OCI-LY1 (cell line): ENCODE results near the gene FBXL4.

ENCODE experiments used
- H2AFZ ChIP-seq: fragments of 200-600 bp; sonication (generic), shearing (Covaris generic); 2 replicates; pipeline ENCODE4 v1.6.0; 2014; ENCODE audit warnings: antibody characterized with exemption, mild to moderate bottlenecking, low read length
- H3F3A ChIP-seq: fragments of 200-600 bp; sonication (generic), shearing (Covaris generic); 2 replicates; pipeline ENCODE4 v1.6.0; 2014; ENCODE audit warnings: mild to moderate bottlenecking, antibody characterized with exemption, low read length, moderate library complexity; ENCODE audit not compliant: insufficient read depth
- H3K27ac ChIP-seq: fragments of 200-600 bp; sonication (generic); 2 replicates; pipeline ENCODE4 v1.5.1; 2014; ENCODE audit warnings: low read length, mixed run types, mild to moderate bottlenecking, low read depth; ENCODE audit not compliant: poor library complexity, severe bottlenecking
- H3K27me3 ChIP-seq: fragments of 200-600 bp; sonication (generic); 2 replicates; pipeline ENCODE4 v1.6.0; 2014; ENCODE audit warnings: antibody characterized with exemption, mild to moderate bottlenecking, low read length, moderate library complexity; ENCODE audit not compliant: insufficient read depth
- H3K36me3 ChIP-seq: fragments of 200-600 bp; sonication (generic); 2 replicates; pipeline ENCODE4 v1.6.1; 2014; ENCODE audit warnings: mild to moderate bottlenecking, antibody characterized with exemption, low read length, moderate library complexity, mixed read lengths; ENCODE audit not compliant: insufficient read depth
- H3K4me1 ChIP-seq: fragments of 200-600 bp; sonication (generic); 2 replicates; pipeline ENCODE4 v1.5.1; 2014; ENCODE audit warnings: mild to moderate bottlenecking, low read length, moderate library complexity; ENCODE audit not compliant: insufficient read depth, severe bottlenecking
- H3K4me2 ChIP-seq: fragments of 200-600 bp; sonication (generic), shearing (Covaris generic); 2 replicates; pipeline ENCODE4 v1.6.1; 2014; ENCODE audit warnings: low read length
- H3K4me3 ChIP-seq: fragments of 200-600 bp; sonication (generic); 2 replicates; pipeline ENCODE4 v1.5.1; 2014; ENCODE audit warnings: low read length, low read depth, mild to moderate bottlenecking, mixed read lengths; ENCODE audit not compliant: poor library complexity, severe bottlenecking
- H3K79me2 ChIP-seq: fragments of 200-600 bp; shearing (Covaris generic); 2 replicates; pipeline ENCODE4 v1.6.1; 2016; ENCODE audit warnings: mixed run types, low read length, mixed read lengths; ENCODE audit not compliant: insufficient read depth
- H3K9ac ChIP-seq: fragments of 200-600 bp; sonication (generic), shearing (Covaris generic); 2 replicates; pipeline ENCODE4 v1.6.1; 2014; ENCODE audit warnings: mild to moderate bottlenecking, low read length, mixed read lengths
- H3K9me2 ChIP-seq: fragments of 200-600 bp; sonication (generic), shearing (Covaris generic); 2 replicates; pipeline ENCODE4 v1.6.1; 2014; ENCODE audit warnings: low read depth, mild to moderate bottlenecking, low read length, mixed read lengths
- H3K9me3 ChIP-seq: fragments of 200-600 bp; shearing (Covaris generic); 2 replicates; pipeline ENCODE4 v1.6.1; 2014; ENCODE audit warnings: low read length, mixed read lengths
- H4K20me1 ChIP-seq: fragments of 200-600 bp; sonication (generic), shearing (Covaris generic); 2 replicates; pipeline ENCODE4 v1.6.0; 2016; ENCODE audit warnings: mild to moderate bottlenecking, low read length; ENCODE audit not compliant: insufficient read depth
- CTCF ChIP-seq: fragments of 200-600 bp; sonication (generic), shearing (Covaris generic); IDR thresholded peaks from 2 replicates; pipeline ENCODE4 v1.5.1; 2017; ENCODE audit warnings: mild to moderate bottlenecking, antibody characterized with exemption, low read length, moderate library complexity, mixed read lengths
- EZH2 ChIP-seq: fragments of 200-600 bp; sonication (generic), shearing (Covaris generic); IDR thresholded peaks from 2 replicates; pipeline ENCODE4 v1.8.0; 2017; ENCODE audit warnings: borderline replicate concordance, mixed run types, mild to moderate bottlenecking, antibody characterized with exemption, low read length, moderate library complexity, mixed read lengths

FBXL4 gene

GRCh38 chr6:98823428-98824161 lies 124.2 kb downstream of the FBXL4 start:
- Histone ChIP-seq H4K20me1 (no peaks in the 10 kb centered on the region), H3K79me2 (no peaks in the 10 kb centered on the region), H3K36me3 (no peaks in the 10 kb centered on the region), H3K27ac (no peak overlapping the region), H3K27me3 (0 out of 2 replicates have a peak, but pooled peaks cover 3% of the 10 kb centered on the region), H3K4me2 (no peak overlapping the region), H3K4me1 (no peaks in the 10 kb centered on the region), H2AFZ (no peak overlapping the region), H3K4me3 (no peak overlapping the region), H3F3A (no peaks in the 10 kb centered on the region), H3K9ac (no peak overlapping the region), H3K9me3 (no peaks in the 10 kb centered on the region), H3K9me2 (no peaks in the 10 kb centered on the region)
- no peak for TF ChIP-seq CTCF
- no peak for TF ChIP-seq EZH2

GRCh38 chr6:98821756-98822405 lies 125.9 kb downstream of the FBXL4 start:
- Histone ChIP-seq H3F3A (no peaks in the 10 kb centered on the region), H3K9me2 (no peaks in the 10 kb centered on the region), H3K36me3 (no peaks in the 10 kb centered on the region), H3K4me1 (no peaks in the 10 kb centered on the region), H3K79me2 (no peaks in the 10 kb centered on the region), H3K9ac (no peak overlapping the region), H4K20me1 (no peaks in the 10 kb centered on the region), H3K27ac (no peak overlapping the region), H3K9me3 (no peaks in the 10 kb centered on the region), H3K27me3 (0 out of 2 replicates have a peak, but pooled peaks cover 3% of the 10 kb centered on the region), H2AFZ (no peak overlapping the region), H3K4me3 (no peak overlapping the region), H3K4me2 (no peak overlapping the region)
- TF ChIP-seq CTCF: no peak
- TF ChIP-seq EZH2: no peak
